Body of pancreas (tissue), 4 donors: ENCODE data around the gene VEZF1. TPM values are rescaled to one million over a fixed set of nuclear protein-coding genes. Genes with fewer than 3 reads are reported as not detected.

Source experiments
- ATAC-seq: fragments of 150-250 bp; one replicate; pipeline ENCODE4 v1.9.1; 2016
- DNase-seq, 4 donors: peaks; one replicate each; pipeline ENCODE4 v3.0.0-alpha.2; 2019
- H3K27ac ChIP-seq, 4 donors: fragments of 200-600 bp; sonication (generic); 1 replicate in 3 of 4; 2 replicates in 1 of 4; pipeline versions ENCODE4 v1.5.1 to v1.6.1; 2016 to 2019; ENCODE audit warnings: mild to moderate bottlenecking in 1 of 4, mixed read lengths in 1 of 4, moderate library complexity in 1 of 4
- H3K27me3 ChIP-seq, 2 donors: fragments of 200-600 bp; sonication (generic); one replicate each; pipeline ENCODE4 v1.6.0; 2016; ENCODE audit warnings: mild to moderate bottlenecking in 1 of 2
- H3K36me3 ChIP-seq, 2 donors: fragments of 200-600 bp; sonication (generic); replicated peaks in 1 of 2; 2 replicates each; pipeline ENCODE4 v1.5.1; 2016; ENCODE audit warnings: low read depth in 2 of 2; ENCODE audit not compliant: insufficient read depth in 1 of 2
- H3K4me1 ChIP-seq: fragments of 200-600 bp; sonication (generic); one replicate; pipeline ENCODE4 v1.6.0; 2016
- H3K4me3 ChIP-seq, 2 donors: fragments of 200-600 bp; sonication (generic); 1 replicate in 1 of 2; 2 replicates in 1 of 2; pipeline ENCODE4 v1.5.1; 2016 to 2019
- H3K9me3 ChIP-seq, 3 donors: fragments of 200-600 bp; sonication (generic); 1 replicate in 2 of 3; 2 replicates in 1 of 3; pipeline ENCODE4 v1.5.1; 2016
- POLR2A ChIP-seq, 3 donors: fragments of 450-650 bp; IDR thresholded peaks; one replicate each; pipeline ENCODE4 v1.6.1; 2016; ENCODE audit warnings: antibody characterized with exemption in 3 of 3, mild to moderate bottlenecking in 2 of 3
- WGBS, 2 donors: methylation state at CpG; one replicate each; pipeline ENCODE4 v1.1.5; 2017; 5-methylcytosine and 5-hydroxymethylcytosine counted together
- intact Hi-C: fragments of 100-400 bp; cut with DNase I; formaldehyde crosslinking; loops from one replicate; pipeline ENCODE4 v1.15.1; 2023
- total RNA-seq, 2 donors: library from RNA; depleted of rRNA; stranded (reverse); fragments of >200 nt; gene quantifications; one replicate each; pipeline ENCODE4 v1.1.0, GENCODE V29; 2016
- TF ChIP-seq, protein P1 (sequence below), 7 experiments: fragments of 450-650 bp in 4 of 7; fragments of 200-600 bp in 3 of 7; sonication (generic) in 3 of 7; IDR thresholded peaks; one replicate each; pipeline ENCODE4 v1.5.1; 2016 to 2019; ENCODE audit warnings: antibody characterized with exemption in 7 of 7

The VEZF1 gene
- total RNA-seq, 2 donors from 2014 or later: 14.5 to 39.4 TPM

DNA sequence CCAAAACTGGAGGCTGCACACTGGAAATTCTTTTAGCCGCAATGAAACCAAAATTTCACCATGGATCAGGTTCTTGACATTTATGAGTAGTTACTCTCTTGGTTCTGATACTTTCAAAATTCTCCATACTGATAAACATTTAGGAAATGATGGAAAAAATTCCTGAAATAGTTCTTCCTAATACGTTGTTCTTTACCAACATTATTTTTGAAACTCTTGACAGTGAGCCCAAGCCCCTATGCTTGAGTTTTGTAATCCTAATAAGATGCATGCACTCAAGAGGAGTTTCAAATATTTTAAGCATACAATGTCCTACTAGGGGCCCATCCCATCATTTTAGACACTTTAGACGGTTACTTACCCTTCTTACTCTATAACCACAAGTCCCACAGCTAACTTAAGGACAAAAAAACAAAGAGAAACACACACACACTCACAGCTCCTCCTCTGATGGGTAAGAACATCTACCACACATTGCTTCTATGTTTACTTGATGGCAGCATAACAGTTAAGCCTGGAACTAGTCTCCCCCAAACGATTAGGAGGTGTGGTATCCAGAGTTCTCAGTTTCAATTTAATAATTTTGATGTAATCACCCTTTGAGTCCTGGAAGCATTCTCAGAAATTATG, 3.7 kb downstream of the VEZF1 start:
- no peak overlapping the region for H3K4me3 ChIP-seq
- H3K36me3 ChIP-seq: peaks cover 0 to 8% of the 10 kb centered on the region in 2 donors
- no peak overlapping the region for H3K27ac ChIP-seq
- intact Hi-C loops: no loop called here
- H3K27me3 ChIP-seq: no peaks in the 10 kb centered on the region
- 40 to 44% methylated on average over 4 of the region's 4 CpGs for WGBS, 2 donors
- H3K4me1 ChIP-seq: peaks cover 59% of the 10 kb centered on the region
- no peak for TF ChIP-seq POLR2A (IDR thresholded peaks at IDR 0.05)
- TF ChIP-seq, protein P1, sequence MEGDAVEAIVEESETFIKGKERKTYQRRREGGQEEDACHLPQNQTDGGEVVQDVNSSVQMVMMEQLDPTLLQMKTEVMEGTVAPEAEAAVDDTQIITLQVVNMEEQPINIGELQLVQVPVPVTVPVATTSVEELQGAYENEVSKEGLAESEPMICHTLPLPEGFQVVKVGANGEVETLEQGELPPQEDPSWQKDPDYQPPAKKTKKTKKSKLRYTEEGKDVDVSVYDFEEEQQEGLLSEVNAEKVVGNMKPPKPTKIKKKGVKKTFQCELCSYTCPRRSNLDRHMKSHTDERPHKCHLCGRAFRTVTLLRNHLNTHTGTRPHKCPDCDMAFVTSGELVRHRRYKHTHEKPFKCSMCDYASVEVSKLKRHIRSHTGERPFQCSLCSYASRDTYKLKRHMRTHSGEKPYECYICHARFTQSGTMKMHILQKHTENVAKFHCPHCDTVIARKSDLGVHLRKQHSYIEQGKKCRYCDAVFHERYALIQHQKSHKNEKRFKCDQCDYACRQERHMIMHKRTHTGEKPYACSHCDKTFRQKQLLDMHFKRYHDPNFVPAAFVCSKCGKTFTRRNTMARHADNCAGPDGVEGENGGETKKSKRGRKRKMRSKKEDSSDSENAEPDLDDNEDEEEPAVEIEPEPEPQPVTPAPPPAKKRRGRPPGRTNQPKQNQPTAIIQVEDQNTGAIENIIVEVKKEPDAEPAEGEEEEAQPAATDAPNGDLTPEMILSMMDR (IDR thresholded peaks at IDR 0.05): no peak
- DNase-seq: no peak
- no peak for ATAC-seq
- no peaks in the 10 kb centered on the region for H3K9me3 ChIP-seq

DNA sequence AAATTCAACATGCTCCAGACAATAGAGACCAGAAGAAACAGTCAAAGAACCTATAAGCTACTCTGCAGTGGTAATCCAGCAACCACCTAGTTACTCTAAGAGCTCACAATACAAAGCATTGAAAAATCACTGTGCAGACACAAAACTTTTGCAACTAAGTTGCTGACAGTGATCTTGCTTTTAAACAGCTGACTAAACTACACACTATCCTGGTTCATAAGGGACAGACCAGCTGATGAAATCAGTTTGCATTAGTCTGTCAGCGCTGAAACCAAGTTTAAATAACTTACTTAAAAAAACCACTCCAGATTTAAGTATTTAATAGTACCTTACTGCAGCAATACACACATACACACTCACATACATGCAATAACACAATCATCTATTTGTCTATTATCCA, 4.6 kb downstream of the VEZF1 start:
- Histone ChIP-seq H3K4me3 (no peak overlapping the region), H3K4me1 (peaks cover 51% of the 10 kb centered on the region), H3K9me3 (no peaks in the 10 kb centered on the region), H3K27me3 (no peaks in the 10 kb centered on the region), H3K27ac (no peak overlapping the region), H3K36me3 (peaks cover 0 to 10% of the 10 kb centered on the region in 2 donors)
- WGBS, 2 donors: 58 to 60% methylated on average over 1 of the region's 1 CpG
- DNase-seq (no peak), ATAC-seq (no peak)
- intact Hi-C loops: no loop called here
- no peak for TF ChIP-seq POLR2A (IDR thresholded peaks at IDR 0.05)
- TF ChIP-seq, protein P1 (IDR thresholded peaks at IDR 0.05): no peak

DNA sequence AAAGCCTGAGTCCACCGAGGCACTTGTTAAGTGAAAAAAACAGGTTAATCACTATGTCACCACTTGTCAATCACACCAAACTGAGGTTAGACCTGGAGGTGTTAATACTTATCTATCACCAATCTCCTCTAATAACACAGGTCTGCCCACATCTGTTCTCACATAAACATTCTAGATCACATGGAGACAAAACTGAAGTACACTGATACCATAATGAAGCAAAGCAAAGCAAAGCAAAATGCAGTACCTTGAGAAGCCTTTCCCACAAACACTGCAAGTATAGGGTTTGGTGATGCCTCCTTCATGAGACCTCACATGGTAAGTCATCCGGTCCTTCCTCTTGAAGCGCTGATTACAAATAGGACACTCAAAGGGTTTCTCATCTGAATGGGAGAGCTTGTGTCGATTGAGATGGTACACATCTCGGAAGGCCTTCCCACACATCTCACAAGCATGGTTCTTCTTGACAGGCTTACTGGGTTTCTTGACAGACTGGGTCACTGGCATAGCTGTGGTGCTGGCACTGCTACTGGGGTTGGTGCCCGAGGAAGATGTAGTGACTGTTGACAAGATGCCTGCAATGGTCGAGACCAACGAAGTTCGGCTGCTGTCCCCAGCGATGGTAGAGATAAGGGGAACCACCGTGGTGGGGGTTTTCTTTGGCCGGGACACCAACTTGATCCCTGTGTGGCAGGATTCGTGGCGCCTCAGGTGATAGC, 5.4 kb downstream of the VEZF1 start:
- no peaks in the 10 kb centered on the region for H3K9me3 ChIP-seq
- TF ChIP-seq, protein P1 (IDR thresholded peaks at IDR 0.05): no peak
- TF ChIP-seq POLR2A (IDR thresholded peaks at IDR 0.05): no peak
- H3K27ac ChIP-seq: no peak overlapping the region
- H3K27me3 ChIP-seq: no peaks in the 10 kb centered on the region
- peaks cover 51% of the 10 kb centered on the region for H3K4me1 ChIP-seq
- ATAC-seq (no peak), DNase-seq (no peak)
- 66 to 68% methylated on average over 13 to 14 of the region's 14 CpGs for WGBS, 2 donors
- intact Hi-C loops: no loop called here
- H3K36me3 ChIP-seq: peaks cover 0 to 10% of the 10 kb centered on the region in 2 donors
- no peak overlapping the region for H3K4me3 ChIP-seq

DNA sequence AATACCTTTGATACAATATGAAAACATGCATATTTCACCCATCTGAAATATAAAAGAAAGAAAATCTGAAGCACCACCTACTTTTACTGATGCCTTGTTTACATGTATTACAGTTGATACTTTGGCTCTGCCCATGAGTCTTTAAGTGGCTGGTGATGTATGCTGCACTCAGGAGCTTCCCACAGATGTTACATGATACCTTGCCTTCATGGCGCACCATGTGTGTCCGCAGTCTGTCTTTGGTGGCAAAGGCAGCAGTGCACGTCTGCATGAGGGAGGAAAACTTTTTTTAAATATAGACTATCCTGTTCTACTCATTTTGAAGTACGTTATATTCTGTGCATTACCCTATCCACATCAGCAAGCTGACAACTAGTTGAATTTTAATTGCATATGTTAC, 7.5 kb downstream of the VEZF1 start:
- no peaks in the 10 kb centered on the region for H3K27me3 ChIP-seq
- ATAC-seq (no peak), DNase-seq (no peak)
- no peak for TF ChIP-seq POLR2A (IDR thresholded peaks at IDR 0.05)
- TF ChIP-seq, protein P1 (IDR thresholded peaks at IDR 0.05): no peak
- H3K36me3 ChIP-seq: peaks cover 0 to 18% of the 10 kb centered on the region in 2 donors
- no peak overlapping the region for H3K27ac ChIP-seq
- 86 to 94% methylated on average over 4 of the region's 4 CpGs for WGBS, 2 donors
- intact Hi-C loops: no loop called here
- no peak overlapping the region for H3K4me3 ChIP-seq
- H3K9me3 ChIP-seq: no peaks in the 10 kb centered on the region
- peaks cover 48% of the 10 kb centered on the region for H3K4me1 ChIP-seq
